IPS-18a (cell line): ENCODE measurements around the gene RETNLB.

Experiments used
- H3K27ac ChIP-seq: one replicate; pipeline ENCODE4 v1.5.1; 2013; ENCODE audit warnings: low read length
- H3K27me3 ChIP-seq: one replicate; pipeline ENCODE4 v1.6.1; 2013; ENCODE audit warnings: mild to moderate bottlenecking, low read length; ENCODE audit not compliant: control insufficient read depth, insufficient read depth
- H3K36me3 ChIP-seq: one replicate; pipeline ENCODE4 v1.6.1; 2013; ENCODE audit warnings: low read depth, low read length; ENCODE audit not compliant: control insufficient read depth
- H3K4me1 ChIP-seq: one replicate; pipeline ENCODE4 v1.6.1; 2013; ENCODE audit warnings: low read depth, low read length; ENCODE audit not compliant: control insufficient read depth
- H3K4me3 ChIP-seq: one replicate; pipeline ENCODE4 v1.5.1; 2013; ENCODE audit warnings: low read length
- H3K9ac ChIP-seq: one replicate; pipeline ENCODE4 v1.6.1; 2013; ENCODE audit warnings: mild to moderate bottlenecking, low read length, moderate library complexity
- H3K9me3 ChIP-seq: one replicate; pipeline ENCODE4 v1.6.1; 2013; ENCODE audit warnings: low read depth, low read length; ENCODE audit not compliant: control insufficient read depth

RETNLB gene, protein sequence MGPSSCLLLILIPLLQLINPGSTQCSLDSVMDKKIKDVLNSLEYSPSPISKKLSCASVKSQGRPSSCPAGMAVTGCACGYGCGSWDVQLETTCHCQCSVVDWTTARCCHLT

DNA sequence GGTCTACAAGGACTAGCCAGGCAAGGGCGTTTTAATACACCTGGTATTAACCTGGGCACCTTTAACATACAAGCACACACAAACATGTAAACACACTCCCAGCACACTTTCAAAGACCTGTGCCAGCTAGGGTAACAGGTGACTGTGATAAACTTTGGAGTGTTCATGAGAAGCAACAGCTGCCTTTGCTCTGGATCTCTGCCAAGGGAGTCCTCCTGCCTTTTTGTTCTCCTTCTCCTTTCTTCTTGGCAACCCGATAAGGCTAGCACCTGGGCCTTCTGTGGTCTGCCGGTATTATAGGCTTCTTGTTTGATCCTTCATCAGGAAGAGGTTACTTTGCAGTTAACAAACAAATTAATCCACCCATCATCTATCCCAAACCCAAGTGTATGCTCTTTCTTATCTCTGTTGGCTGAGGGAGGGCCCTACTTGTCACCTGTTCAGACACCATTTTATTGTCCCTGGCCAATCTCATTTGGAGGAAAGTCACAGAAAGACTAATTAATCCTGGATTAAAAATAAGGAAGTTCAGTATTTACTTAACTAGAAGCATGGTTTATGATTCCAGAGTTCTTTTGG lies at the start of gene RETNLB:
TSS of gene RETNLB (minus strand) at position 7 of the 579 bp plus-strand sequence. CDS start 225 bp downstream, outside the sequence.
- H3K9ac ChIP-seq = no peak within 1 kb of the TSS
- no peak within 1 kb of the TSS for H3K27ac ChIP-seq
- H3K4me1 ChIP-seq = no peaks in the 10 kb centered on the region
- no peak within 1 kb of the TSS for H3K4me3 ChIP-seq
- no peaks in the 10 kb centered on the region for H3K36me3 ChIP-seq
- H3K9me3 ChIP-seq = no peaks in the 10 kb centered on the region
- no peaks in the 10 kb centered on the region for H3K27me3 ChIP-seq

DNA sequence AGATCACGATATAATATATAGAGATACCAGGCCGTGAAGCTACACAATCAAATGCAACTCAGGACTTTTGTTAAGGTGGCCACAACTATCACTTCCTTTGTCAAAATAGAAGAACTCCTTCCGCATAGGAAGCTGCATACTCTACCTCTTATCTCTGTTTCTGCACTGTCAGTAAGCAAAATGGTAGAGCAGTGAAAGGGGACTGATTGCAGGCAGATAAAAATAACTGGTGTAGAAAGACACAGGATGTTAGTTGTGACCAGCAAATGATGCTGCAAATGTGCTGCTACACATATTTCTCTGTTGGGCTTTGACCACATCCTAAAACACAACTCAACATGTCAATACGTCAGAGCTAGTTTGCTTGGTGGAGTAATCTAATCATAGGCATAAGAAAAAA lies 49.1 kb upstream of the RETNLB start:
- no peaks in the 10 kb centered on the region for H3K4me1 ChIP-seq
- no peaks in the 10 kb centered on the region for H3K27me3 ChIP-seq
- no peaks in the 10 kb centered on the region for H3K9me3 ChIP-seq
- no peaks in the 10 kb centered on the region for H3K36me3 ChIP-seq
- no peak overlapping the region for H3K9ac ChIP-seq
- H3K4me3 ChIP-seq = no peak overlapping the region
- no peak overlapping the region for H3K27ac ChIP-seq

DNA sequence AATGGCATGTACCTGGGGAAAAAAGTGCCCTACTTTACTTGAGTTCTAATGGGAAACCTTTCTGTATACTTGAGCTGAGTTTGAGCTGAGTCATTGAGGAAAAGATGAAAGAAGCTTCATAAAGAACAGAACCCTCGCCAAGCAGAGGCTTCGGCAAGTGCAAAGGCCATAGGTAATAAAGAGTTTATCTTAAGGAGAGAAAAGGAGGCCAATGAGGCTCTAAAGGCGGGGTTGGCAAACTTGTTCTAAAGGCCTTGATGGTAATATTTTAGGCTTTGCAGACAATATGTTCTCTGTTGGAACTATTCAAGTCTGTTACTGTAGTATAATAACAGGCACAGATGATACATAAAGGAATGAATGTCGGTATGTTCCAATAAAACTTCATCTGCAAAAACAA lies 47.8 kb upstream of the RETNLB start:
- no peaks in the 10 kb centered on the region for H3K36me3 ChIP-seq
- no peak overlapping the region for H3K4me3 ChIP-seq
- no peaks in the 10 kb centered on the region for H3K4me1 ChIP-seq
- H3K9ac ChIP-seq = no peak overlapping the region
- no peaks in the 10 kb centered on the region for H3K27me3 ChIP-seq
- no peaks in the 10 kb centered on the region for H3K9me3 ChIP-seq
- no peak overlapping the region for H3K27ac ChIP-seq

DNA sequence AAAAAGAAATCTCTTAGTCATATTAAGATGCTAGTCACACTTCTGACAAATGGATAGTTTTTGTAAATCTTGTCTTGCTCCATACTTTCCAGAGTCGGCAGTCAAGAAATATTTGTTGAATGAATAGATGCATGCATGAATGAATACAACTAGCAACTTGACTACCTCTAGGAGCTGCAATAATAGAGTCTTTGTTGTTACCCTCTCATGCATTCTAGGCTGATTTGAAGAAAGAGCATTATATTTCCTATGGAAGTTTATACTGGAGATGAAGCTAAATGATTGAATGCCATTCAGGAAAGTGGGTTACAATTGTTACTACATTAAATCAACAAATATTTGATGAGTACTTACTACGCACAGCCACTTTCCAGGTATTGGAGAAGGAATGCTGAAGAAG lies 47.2 kb upstream of the RETNLB start:
- Histone ChIP-seq H3K36me3 (no peaks in the 10 kb centered on the region), H3K27ac (no peak overlapping the region), H3K9me3 (no peaks in the 10 kb centered on the region), H3K27me3 (no peaks in the 10 kb centered on the region), H3K4me3 (no peak overlapping the region), H3K4me1 (no peaks in the 10 kb centered on the region), H3K9ac (no peak overlapping the region)

DNA sequence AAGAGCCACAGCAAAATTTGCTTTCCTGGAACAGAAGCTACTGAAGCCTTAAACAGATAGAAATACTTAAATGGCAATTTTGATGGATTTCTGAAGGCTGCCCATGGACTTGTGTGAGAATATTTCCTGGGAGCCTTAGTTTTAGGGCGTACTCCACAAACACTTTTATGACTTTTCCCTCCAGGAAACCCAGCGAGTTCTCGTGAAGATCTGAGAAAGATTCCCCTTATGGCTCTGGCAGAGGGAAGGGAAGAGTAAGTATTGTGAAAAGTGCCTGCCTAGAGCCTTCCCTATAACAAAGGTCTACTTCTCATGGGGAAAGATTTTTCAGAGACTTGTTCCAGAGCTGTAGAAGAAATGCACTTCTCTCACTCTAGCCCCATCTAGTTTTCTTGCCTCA lies 34.3 kb upstream of the RETNLB start:
- Histone ChIP-seq H3K9me3 (no peaks in the 10 kb centered on the region), H3K36me3 (no peaks in the 10 kb centered on the region), H3K4me3 (no peak overlapping the region), H3K27ac (no peak overlapping the region), H3K9ac (no peak overlapping the region), H3K27me3 (no peaks in the 10 kb centered on the region), H3K4me1 (no peaks in the 10 kb centered on the region)

DNA sequence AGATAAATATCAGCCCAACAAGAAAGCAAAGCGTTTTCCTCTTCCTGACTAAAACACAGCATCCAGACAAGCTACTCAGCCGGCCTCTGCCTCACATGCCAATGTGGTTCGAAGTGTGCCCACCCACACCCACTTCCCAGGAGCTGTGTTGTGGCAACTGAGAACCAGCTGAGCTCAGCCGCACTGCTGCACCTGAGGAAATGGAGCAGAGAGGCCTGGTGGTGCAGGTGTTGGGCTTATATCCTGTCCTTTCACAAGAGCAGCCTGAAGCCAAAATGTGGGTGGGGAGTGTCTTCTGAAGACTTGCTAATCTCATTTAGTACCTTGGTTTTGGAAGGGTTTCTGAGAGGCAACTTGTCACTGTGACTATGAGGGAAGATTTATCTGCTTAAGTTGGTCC lies 23.0 kb upstream of the RETNLB start:
- no peak overlapping the region for H3K9ac ChIP-seq
- no peaks in the 10 kb centered on the region for H3K27me3 ChIP-seq
- no peak overlapping the region for H3K4me3 ChIP-seq
- H3K9me3 ChIP-seq = no peaks in the 10 kb centered on the region
- no peak overlapping the region for H3K27ac ChIP-seq
- no peaks in the 10 kb centered on the region for H3K4me1 ChIP-seq
- H3K36me3 ChIP-seq = no peaks in the 10 kb centered on the region

DNA sequence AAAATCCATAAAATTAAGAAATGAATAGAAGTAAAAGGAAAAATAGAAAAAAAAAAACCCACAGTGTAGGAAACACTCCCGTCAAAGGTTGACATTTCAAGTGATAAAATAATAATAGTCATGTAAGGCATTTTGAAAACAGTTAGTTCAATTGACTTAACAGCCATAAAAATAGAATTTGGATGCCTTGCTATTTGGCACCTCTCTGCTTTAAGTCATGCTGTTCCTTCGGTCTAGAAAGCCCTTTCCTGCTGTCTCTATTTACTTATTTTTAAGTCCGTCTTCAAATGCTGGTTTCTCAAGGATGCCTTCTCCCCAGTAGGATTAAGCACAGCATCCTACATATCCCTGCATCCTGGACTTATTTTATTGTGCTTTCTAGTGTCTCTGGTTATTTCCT lies 22.3 kb upstream of the RETNLB start:
- no peak overlapping the region for H3K4me3 ChIP-seq
- no peaks in the 10 kb centered on the region for H3K36me3 ChIP-seq
- H3K27me3 ChIP-seq = no peaks in the 10 kb centered on the region
- no peaks in the 10 kb centered on the region for H3K4me1 ChIP-seq
- H3K9ac ChIP-seq = no peak overlapping the region
- H3K9me3 ChIP-seq = no peaks in the 10 kb centered on the region
- no peak overlapping the region for H3K27ac ChIP-seq

DNA sequence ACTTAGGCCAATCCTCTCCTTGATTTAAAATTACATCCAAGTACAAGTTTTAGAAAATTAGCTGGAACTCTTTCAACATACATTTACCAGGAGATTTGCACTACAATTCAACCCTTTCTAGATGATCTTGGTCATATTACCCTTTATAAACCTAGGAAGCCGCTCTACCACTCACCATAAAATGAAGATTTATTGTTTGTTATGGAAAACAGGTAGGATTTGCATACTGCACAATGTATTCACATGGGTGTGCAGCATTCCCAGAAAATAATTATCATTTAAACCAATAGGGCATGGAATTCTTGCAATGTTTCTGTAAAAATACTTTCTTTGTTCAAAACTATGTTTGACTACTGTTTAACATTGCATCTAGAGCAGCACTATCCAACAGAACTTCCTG lies 18.4 kb upstream of the RETNLB start:
- H3K9me3 ChIP-seq = no peaks in the 10 kb centered on the region
- H3K27ac ChIP-seq = no peak overlapping the region
- H3K4me1 ChIP-seq = no peaks in the 10 kb centered on the region
- H3K36me3 ChIP-seq = no peaks in the 10 kb centered on the region
- no peak overlapping the region for H3K4me3 ChIP-seq
- no peaks in the 10 kb centered on the region for H3K27me3 ChIP-seq
- no peak overlapping the region for H3K9ac ChIP-seq

DNA sequence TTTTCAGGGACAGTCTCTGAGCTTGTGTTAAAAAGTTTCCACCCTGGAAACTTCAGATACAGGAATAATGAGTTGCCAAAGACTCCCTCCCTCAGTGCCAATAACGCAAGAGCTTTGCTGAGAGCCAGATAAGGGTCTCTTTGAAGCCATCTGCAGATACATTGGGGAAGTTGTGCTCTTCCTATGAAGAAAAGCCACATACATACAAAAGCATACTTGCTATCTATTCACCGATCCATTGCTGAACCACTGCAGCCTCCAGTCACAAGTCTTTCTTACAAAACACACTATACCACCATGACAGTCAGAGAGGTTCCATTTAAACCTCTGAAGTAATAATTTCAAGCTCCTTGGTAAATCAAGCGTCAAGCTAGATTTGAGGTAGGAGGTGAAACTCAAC lies 10.0 kb upstream of the RETNLB start:
- Histone ChIP-seq H3K9ac (no peak overlapping the region), H3K4me3 (no peak overlapping the region), H3K4me1 (no peaks in the 10 kb centered on the region), H3K27me3 (no peaks in the 10 kb centered on the region), H3K9me3 (no peaks in the 10 kb centered on the region), H3K27ac (no peak overlapping the region), H3K36me3 (no peaks in the 10 kb centered on the region)

DNA sequence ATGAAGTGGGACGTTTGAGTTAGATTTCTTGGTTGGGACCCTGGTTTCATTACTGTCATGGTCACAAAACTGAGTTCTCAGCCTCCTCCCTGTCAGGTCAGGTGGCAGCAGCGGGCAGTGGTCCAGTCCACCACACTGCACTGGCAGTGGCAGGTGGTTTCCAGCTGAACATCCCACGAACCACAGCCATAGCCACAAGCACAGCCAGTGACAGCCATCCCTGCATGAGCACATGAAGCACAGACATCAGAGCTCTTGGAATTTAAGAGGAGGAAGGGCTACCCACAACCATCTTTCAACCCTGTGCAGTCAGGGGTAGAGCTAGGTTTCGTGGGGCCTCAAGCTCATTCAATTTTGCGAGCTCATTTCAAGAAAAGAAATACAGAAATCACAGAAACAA lies 1.5 kb downstream of the RETNLB start:
- no peaks in the 10 kb centered on the region for H3K9me3 ChIP-seq
- H3K27me3 ChIP-seq = no peaks in the 10 kb centered on the region
- H3K36me3 ChIP-seq = no peaks in the 10 kb centered on the region
- H3K4me1 ChIP-seq = no peaks in the 10 kb centered on the region
- no peak overlapping the region for H3K27ac ChIP-seq
- no peak overlapping the region for H3K9ac ChIP-seq
- no peak overlapping the region for H3K4me3 ChIP-seq

DNA sequence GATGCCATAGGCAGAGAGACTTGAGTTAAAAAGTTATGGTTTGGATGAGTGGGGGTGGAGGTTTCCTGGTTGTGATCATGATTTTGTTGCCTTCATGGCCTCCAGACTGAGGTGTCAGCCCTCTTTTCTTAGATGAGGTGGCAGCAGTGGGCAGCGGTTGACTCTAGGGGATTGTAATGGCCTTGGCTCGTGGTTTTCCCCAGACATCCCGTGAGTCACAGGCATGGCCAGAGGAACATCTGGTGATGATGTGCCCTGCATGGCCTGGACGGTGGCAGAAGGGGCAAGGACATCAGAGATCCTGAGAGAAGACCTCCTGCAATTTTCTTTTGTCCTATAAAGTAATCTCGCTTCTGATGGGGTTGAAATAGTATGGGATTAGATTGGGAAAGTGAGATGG lies 12.4 kb downstream of the RETNLB start:
- H3K27me3 ChIP-seq = no peaks in the 10 kb centered on the region
- no peaks in the 10 kb centered on the region for H3K9me3 ChIP-seq
- H3K4me1 ChIP-seq = no peaks in the 10 kb centered on the region
- no peak overlapping the region for H3K27ac ChIP-seq
- H3K9ac ChIP-seq = no peak overlapping the region
- H3K36me3 ChIP-seq = no peaks in the 10 kb centered on the region
- H3K4me3 ChIP-seq = no peak overlapping the region

DNA sequence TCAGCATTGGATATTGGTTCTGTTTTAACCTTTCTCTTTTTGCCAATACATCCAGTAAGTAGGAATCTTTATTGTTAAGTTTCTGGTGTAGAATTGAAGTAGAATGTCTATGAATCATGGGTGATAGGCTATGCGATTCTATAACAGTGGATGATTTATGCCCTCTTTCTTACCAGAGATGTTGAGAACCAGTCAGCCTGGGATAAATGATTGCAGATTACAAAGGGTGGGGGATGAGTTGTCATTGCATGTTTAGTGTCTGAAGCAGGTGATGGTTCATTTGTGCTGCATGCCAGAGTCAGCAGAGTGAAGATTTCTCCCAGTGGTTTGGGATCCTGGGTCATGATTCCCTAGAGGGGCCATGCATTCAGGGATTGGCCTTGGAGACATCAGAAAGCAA lies 14.3 kb downstream of the RETNLB start:
- Histone ChIP-seq H3K36me3 (no peaks in the 10 kb centered on the region), H3K27me3 (no peaks in the 10 kb centered on the region), H3K9ac (no peak overlapping the region), H3K27ac (no peak overlapping the region), H3K4me3 (no peak overlapping the region), H3K9me3 (no peaks in the 10 kb centered on the region), H3K4me1 (no peaks in the 10 kb centered on the region)
